Measurements from ENCODE around the gene CDK5RAP1. TPM values are rescaled to one million over a fixed set of nuclear protein-coding genes. Genes with fewer than 3 reads are reported as not detected.

The CDK5RAP1 gene
- total RNA-seq, 2 experiments from 2014 or later: 42.4 to 43.0 TPM

DNA sequence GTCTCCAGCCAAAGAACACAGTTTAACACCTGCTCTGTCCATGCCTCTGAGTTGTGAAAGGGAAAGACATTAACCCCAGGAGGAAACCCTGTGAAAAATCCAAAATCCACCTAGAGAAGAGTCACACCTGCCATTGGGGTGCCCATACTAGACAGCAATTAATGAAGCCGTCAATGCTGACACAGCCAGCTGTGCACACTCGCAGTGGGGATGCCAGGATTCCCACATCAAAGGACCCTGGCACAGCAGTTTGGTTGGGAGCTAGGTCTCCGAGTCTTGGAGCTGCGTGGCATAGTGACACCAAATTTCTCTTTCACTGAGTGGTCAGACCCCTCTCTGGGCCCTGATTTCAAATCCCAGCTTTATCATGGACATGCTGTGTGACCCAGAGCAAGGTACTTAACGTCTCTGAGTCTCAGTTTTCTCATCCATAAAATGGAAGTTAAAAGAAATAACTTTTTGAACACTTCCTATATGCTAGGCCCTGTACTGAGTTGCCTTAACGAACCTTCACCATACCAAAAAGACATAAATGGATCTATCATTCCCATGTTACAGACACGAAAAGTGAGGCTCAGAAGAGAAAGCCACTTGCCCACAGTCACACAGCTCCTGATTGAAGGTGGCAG, 87.5 kb downstream of the CDK5RAP1 start:
- H3K27ac Mint-ChIP-seq: no peak overlapping the region
- intact Hi-C loops (cut with micrococcal nuclease): no loop called here
- DNase-seq: no peak
- no peaks in the 10 kb centered on the region for H3K4me1 Mint-ChIP-seq (ENCODE audit: low read depth)
- H3K27me3 Mint-ChIP-seq (ENCODE audit: low read depth): no peaks in the 10 kb centered on the region
- H3K9me3 Mint-ChIP-seq: no peaks in the 10 kb centered on the region
- CTCF ChIA-PET: interaction anchor here (0.6 to 1.2 kb wide), 3 partner anchors 12 to 316 kb away, joined by 3 to 8 read pairs (median 4); no protein-coding TSS in a partner anchor
- H3K4me3 Mint-ChIP-seq: no peak overlapping the region
- H3K36me3 Mint-ChIP-seq (ENCODE audit: low read depth): no peaks in the 10 kb centered on the region

DNA sequence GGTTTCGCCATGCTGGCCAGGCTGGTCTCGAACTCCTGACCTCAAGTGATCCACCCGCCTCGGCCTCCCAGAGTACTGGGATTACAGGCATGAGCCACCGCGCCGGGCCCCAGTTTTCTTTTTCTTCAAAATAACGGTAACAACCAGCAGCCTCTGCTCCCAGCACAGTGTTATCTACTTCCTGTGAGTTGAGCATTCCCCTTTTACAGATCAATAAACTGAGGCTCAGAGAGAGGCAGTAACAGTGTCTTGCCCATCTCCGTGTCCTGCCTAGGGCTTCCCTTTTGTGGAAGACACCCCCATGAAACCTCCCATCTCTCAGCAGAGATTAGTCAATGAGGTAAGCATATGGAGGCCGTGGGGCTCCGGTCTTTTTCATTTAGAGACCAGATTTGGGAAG, 88.7 kb downstream of the CDK5RAP1 start:
- H3K27ac Mint-ChIP-seq: no peak overlapping the region
- H3K4me3 Mint-ChIP-seq: no peak overlapping the region
- H3K27me3 Mint-ChIP-seq (ENCODE audit: low read depth): no peaks in the 10 kb centered on the region
- no peaks in the 10 kb centered on the region for H3K36me3 Mint-ChIP-seq (ENCODE audit: low read depth)
- H3K4me1 Mint-ChIP-seq (ENCODE audit: low read depth): no peaks in the 10 kb centered on the region
- H3K9me3 Mint-ChIP-seq: no peaks in the 10 kb centered on the region
- intact Hi-C loops (cut with micrococcal nuclease): no loop called here
- DNase-seq: no peak
- CTCF ChIA-PET: no interaction called here

DNA sequence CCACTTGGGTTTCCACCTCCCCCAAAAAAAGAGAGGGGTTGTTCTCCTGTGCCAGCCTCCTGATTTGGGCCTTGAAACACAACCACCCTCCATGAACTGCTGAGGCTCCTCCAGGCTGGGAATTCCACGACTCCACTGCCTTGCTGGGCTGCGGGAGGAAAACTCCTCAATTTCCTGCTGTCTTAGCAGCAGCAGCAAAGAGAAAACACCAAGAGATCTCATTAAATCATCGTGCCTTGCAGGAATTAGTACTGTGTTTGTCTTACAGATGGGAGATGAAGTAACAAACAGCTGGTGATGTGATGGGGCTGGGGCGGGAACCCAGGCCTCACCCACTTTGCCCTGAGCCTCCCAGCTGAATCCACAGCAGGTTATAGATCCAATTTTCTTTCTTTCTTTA, 89.3 kb downstream of the CDK5RAP1 start:
- Mint-ChIP-seq H3K36me3 (ENCODE audit: low read depth) (no peaks in the 10 kb centered on the region), H3K4me3 (no peak overlapping the region), H3K27me3 (ENCODE audit: low read depth) (no peaks in the 10 kb centered on the region), H3K27ac (no peak overlapping the region), H3K9me3 (no peaks in the 10 kb centered on the region), H3K4me1 (ENCODE audit: low read depth) (no peaks in the 10 kb centered on the region)
- no peak for DNase-seq
- CTCF ChIA-PET: no interaction called here
- intact Hi-C loops (cut with micrococcal nuclease): no loop called here

DNA sequence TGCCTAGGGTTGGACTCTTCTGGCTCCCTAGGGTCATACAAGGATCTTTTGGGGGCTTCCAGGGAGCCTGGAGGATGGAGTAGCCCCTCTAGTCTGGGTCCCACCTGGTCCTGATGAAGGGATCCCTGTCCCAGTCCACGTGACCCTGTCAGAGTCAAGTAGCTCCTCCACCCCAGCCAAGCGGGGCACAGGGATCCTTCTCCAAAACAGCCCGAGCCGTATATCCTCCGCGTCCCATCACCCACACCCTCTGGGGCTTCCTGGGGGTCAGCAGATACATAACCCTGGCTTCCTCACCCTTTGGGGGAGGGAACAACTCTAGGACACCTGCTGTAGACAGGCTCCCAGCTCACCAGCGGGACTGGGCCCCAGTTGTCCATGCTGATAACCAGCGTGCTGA, 90.3 kb downstream of the CDK5RAP1 start:
- CTCF ChIA-PET: no interaction called here
- Mint-ChIP-seq H3K36me3 (ENCODE audit: low read depth) (no peaks in the 10 kb centered on the region), H3K9me3 (no peaks in the 10 kb centered on the region), H3K4me3 (no peak overlapping the region), H3K4me1 (ENCODE audit: low read depth) (no peaks in the 10 kb centered on the region), H3K27ac (no peak overlapping the region), H3K27me3 (ENCODE audit: low read depth) (no peaks in the 10 kb centered on the region)
- intact Hi-C loops (cut with micrococcal nuclease): no loop called here
- no peak for DNase-seq

DNA sequence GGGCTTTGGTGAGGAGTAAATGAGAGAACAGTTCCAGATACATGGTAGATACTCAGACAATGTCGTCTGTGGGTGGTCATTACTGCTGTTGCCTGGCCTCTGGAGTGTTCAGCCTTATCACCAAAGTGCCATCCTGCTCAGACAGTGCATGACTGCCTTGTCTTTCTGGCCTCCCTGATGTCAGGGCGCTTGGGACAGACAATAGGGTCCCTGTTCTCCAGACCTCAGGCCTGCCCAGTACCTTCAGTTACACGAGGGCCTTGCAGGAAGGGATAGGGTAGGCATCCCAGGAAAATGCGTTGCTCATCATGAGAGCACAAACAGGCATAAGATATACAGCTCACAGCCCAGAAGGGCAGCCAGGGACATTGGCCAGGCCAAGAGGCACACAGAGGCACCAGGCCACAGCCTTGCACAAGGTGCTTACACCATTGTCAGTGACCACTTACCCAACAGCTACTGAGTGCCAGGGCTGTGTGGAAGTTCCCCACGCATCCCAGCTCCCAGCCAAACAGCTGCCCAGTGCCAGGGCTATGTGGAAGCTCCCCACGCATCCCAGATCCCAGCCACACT, 90.9 kb downstream of the CDK5RAP1 start:
- intact Hi-C loops (cut with micrococcal nuclease): no loop called here
- H3K27ac Mint-ChIP-seq: no peak overlapping the region
- CTCF ChIA-PET: no interaction called here
- H3K4me3 Mint-ChIP-seq: no peak overlapping the region
- H3K4me1 Mint-ChIP-seq (ENCODE audit: low read depth): no peaks in the 10 kb centered on the region
- no peaks in the 10 kb centered on the region for H3K27me3 Mint-ChIP-seq (ENCODE audit: low read depth)
- no peaks in the 10 kb centered on the region for H3K36me3 Mint-ChIP-seq (ENCODE audit: low read depth)
- no peak for DNase-seq
- H3K9me3 Mint-ChIP-seq: no peaks in the 10 kb centered on the region

DNA sequence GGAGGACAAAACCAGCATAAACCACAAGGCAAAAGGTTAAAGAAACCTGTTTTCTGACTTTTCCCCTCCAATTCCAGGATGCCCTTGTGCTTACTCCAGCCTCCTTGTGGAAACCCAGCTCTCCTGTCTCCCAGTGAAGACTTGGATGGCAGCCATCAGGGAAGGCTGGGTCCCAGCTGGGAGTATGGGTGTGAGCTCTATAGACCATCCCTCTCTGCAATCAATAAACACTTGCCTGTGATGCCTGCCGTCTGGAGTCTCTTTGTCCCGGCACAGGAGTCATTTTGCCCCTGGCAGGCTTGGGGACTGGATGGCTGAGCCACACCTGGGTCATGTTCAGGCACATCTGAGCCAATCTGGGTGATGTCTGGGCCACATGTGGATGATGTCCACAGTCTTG, 91.7 kb downstream of the CDK5RAP1 start:
- Mint-ChIP-seq H3K4me1 (ENCODE audit: low read depth) (no peaks in the 10 kb centered on the region), H3K27me3 (ENCODE audit: low read depth) (no peaks in the 10 kb centered on the region), H3K27ac (no peak overlapping the region), H3K36me3 (ENCODE audit: low read depth) (no peaks in the 10 kb centered on the region), H3K9me3 (no peaks in the 10 kb centered on the region), H3K4me3 (no peak overlapping the region)
- intact Hi-C loops (cut with micrococcal nuclease): no loop called here
- CTCF ChIA-PET: no interaction called here
- DNase-seq: no peak

Other genes starting within 250 kb of the CDK5RAP1 start
- not detected for gene BPIFA2, start 233.4 kb downstream of the CDK5RAP1 start, total RNA-seq
- not detected for gene BPIFA3, start 184.2 kb downstream of the CDK5RAP1 start, total RNA-seq
- not detected for gene BPIFA1, start 165.5 kb downstream of the CDK5RAP1 start, total RNA-seq
- not detected for gene BPIFB1, start 118.3 kb downstream of the CDK5RAP1 start, total RNA-seq
- 1 to 10 TPM; 2.6 to 2.9 TPM for gene SNTA1, start 42.2 kb upstream of the CDK5RAP1 start, total RNA-seq
- gene CBFA2T2, start 88.6 kb upstream of the CDK5RAP1 start, total RNA-seq: 10 to 100 TPM; 11.1 to 11.4 TPM

All from activated naive CD4-positive, alpha-beta T cell treated with anti-CD3 and anti-CD28 coated beads for 36 hours (primary cell).